Measurements from ENCODE around the gene PTPN9. TPM values are rescaled to one million over a fixed set of nuclear protein-coding genes. Genes with fewer than 3 reads are reported as not detected.

PTPN9 gene
- total and polyA plus RNA-seq, 12 donors = 5.9 to 28.5 (median 19.3) TPM

DNA sequence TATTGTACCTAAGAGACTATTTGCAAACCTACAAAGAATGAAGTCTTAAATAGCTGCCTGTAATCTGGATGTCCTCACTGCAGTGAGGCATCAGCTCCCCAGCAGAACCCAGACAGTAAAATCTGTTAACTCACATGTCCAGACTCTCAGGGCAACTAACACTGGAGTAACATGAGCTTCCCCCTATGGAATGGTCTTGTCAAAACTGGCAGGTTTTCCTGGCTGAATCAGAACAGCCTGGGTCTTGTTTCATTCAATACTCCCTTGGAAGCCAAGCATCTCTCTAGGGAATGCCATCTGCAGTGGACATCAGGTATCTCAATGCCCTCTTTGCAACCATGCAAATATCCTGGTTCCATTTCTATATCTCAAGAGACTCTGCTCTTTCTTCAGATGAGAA is 24.4 kb downstream of the PTPN9 start:
- no peaks in the 10 kb centered on the region for H3K36me3 ChIP-seq (replicated peaks in 1 of 2)
- intact Hi-C loops (cut with DNase I) = no loop called here

DNA sequence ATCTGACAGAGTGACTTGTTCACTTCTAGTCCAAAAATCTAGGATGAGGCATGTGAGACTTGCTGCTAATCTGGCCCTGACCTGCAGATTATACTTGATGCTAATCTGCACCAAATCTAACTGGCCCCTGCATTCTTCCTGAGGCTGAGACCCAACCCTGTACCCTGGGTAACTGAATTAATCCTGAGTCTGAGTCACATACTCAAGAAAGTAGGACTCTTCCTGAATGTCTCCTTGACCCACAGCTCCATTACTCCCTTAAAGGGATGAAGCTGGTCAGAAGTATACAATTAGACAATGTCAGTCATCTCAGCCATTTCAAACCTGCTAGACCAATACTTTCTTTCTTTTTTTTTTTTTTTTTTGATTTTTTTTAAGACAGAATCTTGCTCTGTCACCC is 25.5 kb downstream of the PTPN9 start:
- intact Hi-C loops (cut with DNase I) = no loop called here
- Histone ChIP-seq H3K27me3 (no peaks in the 10 kb centered on the region), H3K9me3 (replicated peaks in 1 of 3) (no peaks in the 10 kb centered on the region), H3K4me1 (replicated peaks in 1 of 2) (peaks cover 0 to 9% of the 10 kb centered on the region in 2 donors), H3K4me3 (no peak overlapping the region), H3K36me3 (replicated peaks in 1 of 2) (no peaks in the 10 kb centered on the region), H3K27ac (no peak overlapping the region)
- TF ChIP-seq POLR2A (IDR thresholded peaks at IDR 0.05) = no peak
- TF ChIP-seq, protein P1, sequence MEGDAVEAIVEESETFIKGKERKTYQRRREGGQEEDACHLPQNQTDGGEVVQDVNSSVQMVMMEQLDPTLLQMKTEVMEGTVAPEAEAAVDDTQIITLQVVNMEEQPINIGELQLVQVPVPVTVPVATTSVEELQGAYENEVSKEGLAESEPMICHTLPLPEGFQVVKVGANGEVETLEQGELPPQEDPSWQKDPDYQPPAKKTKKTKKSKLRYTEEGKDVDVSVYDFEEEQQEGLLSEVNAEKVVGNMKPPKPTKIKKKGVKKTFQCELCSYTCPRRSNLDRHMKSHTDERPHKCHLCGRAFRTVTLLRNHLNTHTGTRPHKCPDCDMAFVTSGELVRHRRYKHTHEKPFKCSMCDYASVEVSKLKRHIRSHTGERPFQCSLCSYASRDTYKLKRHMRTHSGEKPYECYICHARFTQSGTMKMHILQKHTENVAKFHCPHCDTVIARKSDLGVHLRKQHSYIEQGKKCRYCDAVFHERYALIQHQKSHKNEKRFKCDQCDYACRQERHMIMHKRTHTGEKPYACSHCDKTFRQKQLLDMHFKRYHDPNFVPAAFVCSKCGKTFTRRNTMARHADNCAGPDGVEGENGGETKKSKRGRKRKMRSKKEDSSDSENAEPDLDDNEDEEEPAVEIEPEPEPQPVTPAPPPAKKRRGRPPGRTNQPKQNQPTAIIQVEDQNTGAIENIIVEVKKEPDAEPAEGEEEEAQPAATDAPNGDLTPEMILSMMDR (IDR thresholded peaks at IDR 0.05) = no peak
- no peak for DNase-seq

More for the DNA sequence above, 24.4 kb downstream of the PTPN9 start:
- Histone ChIP-seq H3K4me1 (replicated peaks in 1 of 2) (peaks cover 0 to 9% of the 10 kb centered on the region in 2 donors), H3K4me3 (no peak overlapping the region), H3K9me3 (replicated peaks in 1 of 3) (no peaks in the 10 kb centered on the region), H3K27me3 (no peaks in the 10 kb centered on the region), H3K27ac (no peak overlapping the region)
- DNase-seq = no peak
- TF ChIP-seq POLR2A (IDR thresholded peaks at IDR 0.05) = no peak
- TF ChIP-seq, protein P1 (IDR thresholded peaks at IDR 0.05) = no peak

DNA sequence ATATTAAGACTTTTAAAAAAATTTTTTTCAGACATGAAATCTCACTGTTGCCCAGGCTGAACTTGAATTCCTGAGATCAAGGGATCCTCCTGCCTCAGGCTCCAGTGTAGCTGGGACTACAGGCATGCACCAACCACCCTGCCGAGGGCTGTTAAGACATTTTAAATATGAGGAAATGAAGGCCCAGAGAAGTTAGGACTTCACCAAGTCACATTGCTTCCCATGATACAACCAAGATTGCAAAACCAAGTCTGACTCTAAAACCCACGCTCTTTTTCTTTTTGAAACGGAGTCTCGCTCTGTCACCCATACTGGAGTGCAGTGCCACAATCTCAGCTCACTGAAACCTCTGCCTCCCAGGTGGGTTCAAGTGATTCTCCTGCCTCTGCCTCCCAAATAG is 28.0 kb downstream of the PTPN9 start:
- intact Hi-C loops (cut with DNase I) = no loop called here
- Histone ChIP-seq H3K4me3 (no peak overlapping the region), H3K27me3 (no peaks in the 10 kb centered on the region), H3K9me3 (replicated peaks in 1 of 3) (no peaks in the 10 kb centered on the region), H3K27ac (no peak overlapping the region), H3K36me3 (replicated peaks in 1 of 2) (no peaks in the 10 kb centered on the region), H3K4me1 (replicated peaks in 1 of 2) (peaks cover 0 to 12% of the 10 kb centered on the region in 2 donors)
- no peak for TF ChIP-seq POLR2A (IDR thresholded peaks at IDR 0.05)
- TF ChIP-seq, protein P1 (IDR thresholded peaks at IDR 0.05) = no peak
- 76 to 91% (median 80%) methylated on average over 4 of the region's 4 CpGs for WGBS, 4 donors
- DNase-seq = no peak

DNA sequence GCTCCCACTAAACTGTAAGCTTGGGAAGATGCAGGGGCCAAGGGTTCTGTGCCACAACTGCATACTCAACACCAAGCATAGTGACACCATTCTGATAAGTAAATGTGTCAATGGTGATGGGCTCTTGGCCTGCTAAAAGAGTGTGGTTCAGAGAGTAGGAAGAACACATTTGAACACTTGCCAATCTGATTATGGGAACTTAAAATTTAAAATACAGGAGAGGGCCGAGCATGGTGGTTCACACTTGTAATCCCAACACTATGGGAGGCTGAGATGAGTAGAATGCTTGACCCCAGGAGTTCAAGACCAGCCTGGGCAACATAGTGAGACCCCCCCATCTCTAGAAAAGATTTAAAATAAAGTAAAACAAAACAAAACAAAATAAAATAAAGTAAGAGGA is 34.1 kb downstream of the PTPN9 start:
- Histone ChIP-seq H3K36me3 (replicated peaks in 1 of 2) (no peaks in the 10 kb centered on the region), H3K4me3 (no peak overlapping the region), H3K9me3 (replicated peaks in 1 of 3) (no peaks in the 10 kb centered on the region), H3K27ac (no peak overlapping the region), H3K27me3 (no peaks in the 10 kb centered on the region), H3K4me1 (replicated peaks in 1 of 2) (peaks cover 0 to 30% of the 10 kb centered on the region in 2 donors)
- intact Hi-C loops (cut with DNase I) = no loop called here
- no peak for DNase-seq
- WGBS, 4 donors = 26 to 53% (median 40%) methylated on average over 1 of the region's 1 CpG
- TF ChIP-seq, protein P1 (IDR thresholded peaks at IDR 0.05) = no peak
- no peak for TF ChIP-seq POLR2A (IDR thresholded peaks at IDR 0.05)
